Activated CD4-positive, alpha-beta T cell treated with anti-CD3 and anti-CD28 coated beads, Interleukin-2, amount 10 ng/mL, durations not matched to agents 24 days and 14 days (primary cell): ENCODE results near the gene INSYN2B. TPM values are rescaled to one million over a fixed set of nuclear protein-coding genes. Genes with fewer than 3 reads are reported as not detected.
A peak's percentile ranks its signal among the peaks of the same experiment; 100 is the strongest.

ENCODE experiments used
- DNase-seq: peaks from one replicate; pipeline ENCODE4 v3.0.0; 2022
- H3K27ac Mint-ChIP-seq: one replicate; pipeline ENCODE4 v1.8.0; 2022; ENCODE audit warnings: mild to moderate bottlenecking, mixed read lengths
- H3K27me3 Mint-ChIP-seq: one replicate; pipeline ENCODE4 v1.8.0; 2022; ENCODE audit warnings: mixed read lengths
- H3K36me3 Mint-ChIP-seq: one replicate; pipeline ENCODE4 v1.8.0; 2022; ENCODE audit warnings: low read depth, mild to moderate bottlenecking, mixed read lengths
- H3K4me1 Mint-ChIP-seq: one replicate; pipeline ENCODE4 v1.8.0; 2021; ENCODE audit warnings: mixed read lengths
- H3K4me3 Mint-ChIP-seq: one replicate; pipeline ENCODE4 v1.8.0; 2022; ENCODE audit warnings: mild to moderate bottlenecking, moderate library complexity, mixed read lengths
- H3K9me3 Mint-ChIP-seq: one replicate; pipeline ENCODE4 v1.8.0; 2021; ENCODE audit warnings: mixed read lengths
- intact Hi-C: fragments of 100-400 bp; cut with micrococcal nuclease; formaldehyde crosslinking; loops from one replicate; pipeline ENCODE4 v1.15.1; 2023
- total RNA-seq: library from RNA; stranded (reverse); gene quantifications from 2 replicates; pipeline ENCODE4 v1.2.3, GENCODE V29; 2022

Gene INSYN2B
- total RNA-seq, 1 donor from 2014 or later, result not detected

DNA sequence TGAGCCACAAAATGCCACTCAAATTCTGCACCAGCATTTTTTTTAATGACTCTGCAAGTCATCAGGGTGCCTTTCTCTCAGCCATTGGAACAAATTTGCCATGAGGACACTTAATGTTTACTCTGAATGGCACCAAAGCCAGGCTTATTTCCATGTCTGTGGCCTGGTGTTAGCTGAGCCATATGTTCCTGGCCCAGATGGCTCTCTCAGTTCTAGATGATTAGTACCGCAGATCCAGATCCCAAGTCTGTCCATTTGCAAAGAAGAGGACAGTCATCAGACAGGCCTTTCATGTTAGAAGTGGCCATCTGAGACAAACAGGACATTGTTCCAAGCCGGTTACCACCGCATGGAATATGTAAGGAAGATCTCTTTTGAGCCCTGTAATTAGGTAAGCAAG lies 70.3 kb downstream of the INSYN2B start:
- Mint-ChIP-seq H3K27ac (no peak overlapping the region), H3K4me1 (peaks cover 1% of the 10 kb centered on the region), H3K36me3 (peaks cover 7% of the 10 kb centered on the region), H3K4me3 (no peak overlapping the region), H3K9me3 (no peaks in the 10 kb centered on the region), H3K27me3 (no peaks in the 10 kb centered on the region)
- DNase-seq, result no peak
- intact Hi-C loops, result no loop called here

DNA sequence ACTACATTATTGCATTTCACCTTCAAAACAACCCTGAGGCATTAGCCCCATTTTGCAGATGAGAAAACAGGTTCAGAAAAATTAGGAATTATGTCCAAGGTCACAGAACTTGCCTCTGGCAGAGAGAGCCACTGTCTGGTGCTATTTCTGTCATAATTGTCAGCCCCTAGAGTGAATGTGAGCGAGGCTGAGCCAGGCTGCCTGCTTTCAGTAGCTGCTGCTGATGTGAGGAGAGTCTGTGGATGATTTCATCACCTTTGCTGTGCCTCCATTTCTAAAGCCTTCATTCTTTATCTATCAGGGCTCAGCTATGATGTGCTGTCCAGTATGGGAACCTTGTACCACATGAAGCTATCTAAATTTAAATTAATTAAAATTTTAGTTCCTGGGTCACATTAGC lies 71.4 kb downstream of the INSYN2B start:
- no peak overlapping the region for H3K27ac Mint-ChIP-seq
- peaks cover 1% of the 10 kb centered on the region for H3K4me1 Mint-ChIP-seq
- no peaks in the 10 kb centered on the region for H3K27me3 Mint-ChIP-seq
- no peaks in the 10 kb centered on the region for H3K9me3 Mint-ChIP-seq
- no peak overlapping the region for H3K4me3 Mint-ChIP-seq
- no peak for DNase-seq
- intact Hi-C loops, result no loop called here
- H3K36me3 Mint-ChIP-seq, result peaks cover 3% of the 10 kb centered on the region

DNA sequence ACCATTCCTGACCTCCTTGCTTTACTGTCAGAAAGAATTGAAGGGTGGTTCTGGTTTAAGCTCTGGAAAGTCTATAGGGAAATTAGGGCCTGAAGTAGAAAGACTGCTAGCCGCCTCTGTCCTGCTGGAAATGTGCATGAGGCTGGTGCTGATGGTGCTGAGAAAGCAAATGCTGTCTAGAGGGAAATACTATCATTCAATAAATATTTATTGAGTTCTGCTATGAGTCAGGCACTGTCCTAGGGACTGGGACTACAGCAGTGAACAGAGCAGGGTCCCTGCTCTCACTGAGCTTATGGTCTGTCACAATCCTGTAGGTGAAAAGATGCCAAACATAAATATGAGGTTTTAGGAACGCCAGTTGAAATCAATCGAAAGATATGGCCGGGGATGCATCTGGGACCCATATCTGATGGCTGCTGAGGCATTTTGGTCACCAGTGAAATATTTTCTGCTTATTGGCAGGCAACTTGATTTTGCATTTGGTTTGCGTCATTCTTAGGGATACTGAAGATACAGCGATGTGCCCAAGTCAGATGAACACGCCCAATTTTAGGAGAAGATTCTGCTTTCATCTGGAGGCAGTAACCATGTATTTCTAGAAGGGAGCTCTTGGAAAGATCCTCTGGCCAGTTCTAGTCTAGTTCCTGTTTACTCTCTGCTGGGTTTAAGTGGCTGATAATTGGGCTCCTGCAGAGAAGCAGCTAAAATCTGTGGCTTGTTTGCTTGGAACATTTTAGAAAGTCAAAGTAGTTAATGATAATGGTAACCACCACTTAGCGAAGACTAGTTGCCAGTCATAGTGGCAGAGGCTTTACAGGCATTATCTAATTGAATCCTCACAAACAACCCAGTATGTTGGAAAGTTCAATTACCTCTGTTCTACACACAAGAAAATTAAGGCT lies 73.3 kb downstream of the INSYN2B start:
- Mint-ChIP-seq H3K9me3 (no peaks in the 10 kb centered on the region), H3K4me1 (peaks cover 2% of the 10 kb centered on the region), H3K27ac (no peak overlapping the region), H3K27me3 (no peaks in the 10 kb centered on the region), H3K4me3 (no peak overlapping the region), H3K36me3 (peaks cover 2% of the 10 kb centered on the region)
- intact Hi-C loops, result no loop called here
- no peak for DNase-seq

DNA sequence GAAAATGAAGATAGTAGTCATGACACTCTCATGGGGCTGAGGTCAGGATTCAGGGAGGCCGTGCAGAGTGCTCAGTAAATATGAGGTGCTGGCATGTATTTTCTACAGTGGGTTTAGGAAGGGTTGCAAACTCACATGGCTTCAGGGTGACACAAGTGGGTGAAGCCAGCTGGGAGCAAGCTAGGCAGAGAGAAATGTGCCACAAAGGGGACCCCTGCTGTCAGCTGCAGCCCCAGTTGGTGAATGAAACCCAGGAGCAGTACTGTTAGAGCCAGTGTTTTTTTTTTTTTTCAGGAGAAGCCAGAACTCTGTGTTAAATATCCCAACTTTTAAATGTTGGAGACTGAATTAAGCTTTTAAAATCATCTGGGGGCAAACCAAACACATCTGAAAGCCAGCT lies 75.3 kb downstream of the INSYN2B start:
- intact Hi-C loops, result no loop called here
- Mint-ChIP-seq H3K36me3 (peaks cover 19% of the 10 kb centered on the region), H3K4me1 (peaks cover 12% of the 10 kb centered on the region), H3K4me3 (no peak overlapping the region), H3K27ac (no peak overlapping the region), H3K27me3 (no peaks in the 10 kb centered on the region), H3K9me3 (no peaks in the 10 kb centered on the region)
- no peak for DNase-seq

DNA sequence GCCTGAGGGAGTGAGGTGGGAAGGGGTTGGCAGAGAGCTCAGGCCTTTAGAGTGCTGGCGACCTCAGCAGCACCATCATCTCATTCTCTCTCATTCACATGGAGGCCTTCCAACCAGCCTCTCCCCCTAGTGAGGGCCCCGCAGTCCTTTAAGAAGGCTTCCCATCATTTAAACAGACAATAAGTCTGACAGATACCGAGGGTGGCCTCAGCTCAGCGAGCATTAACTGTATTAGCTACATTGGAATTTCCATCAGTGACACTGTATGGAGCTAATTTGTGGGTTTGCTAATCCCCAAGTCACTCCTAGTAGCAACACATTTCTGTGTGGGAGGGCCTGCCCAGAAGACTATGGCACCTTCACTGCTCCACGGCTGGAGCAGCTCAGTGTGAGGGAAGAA lies 75.8 kb downstream of the INSYN2B start:
- Mint-ChIP-seq H3K27me3 (no peaks in the 10 kb centered on the region), H3K27ac (no peak overlapping the region), H3K4me3 (no peak overlapping the region), H3K9me3 (no peaks in the 10 kb centered on the region), H3K36me3 (peaks cover 24% of the 10 kb centered on the region), H3K4me1 (peaks cover 12% of the 10 kb centered on the region)
- intact Hi-C loops, result no loop called here
- DNase-seq, result no peak

DNA sequence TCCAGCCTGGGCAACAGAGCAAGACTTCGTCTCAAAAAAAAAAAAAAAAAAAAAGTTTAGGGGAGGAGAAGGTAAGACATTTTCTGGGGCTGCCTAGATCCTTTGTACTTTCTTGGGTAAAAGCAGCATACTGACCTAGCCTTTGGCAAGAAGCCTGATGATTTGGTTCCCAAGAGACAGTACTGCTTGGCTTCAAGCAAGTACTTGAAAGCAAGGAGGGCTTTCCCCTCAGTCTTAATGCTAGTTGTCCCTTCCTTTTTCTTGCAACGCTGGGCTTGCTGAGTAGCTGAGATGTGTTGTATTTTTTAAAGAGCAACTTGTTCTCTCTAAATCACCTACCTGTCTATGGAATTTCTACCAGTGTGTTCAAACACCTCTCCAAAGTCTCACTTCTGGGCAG lies 76.2 kb downstream of the INSYN2B start:
- intact Hi-C loops, result no loop called here

DNA sequence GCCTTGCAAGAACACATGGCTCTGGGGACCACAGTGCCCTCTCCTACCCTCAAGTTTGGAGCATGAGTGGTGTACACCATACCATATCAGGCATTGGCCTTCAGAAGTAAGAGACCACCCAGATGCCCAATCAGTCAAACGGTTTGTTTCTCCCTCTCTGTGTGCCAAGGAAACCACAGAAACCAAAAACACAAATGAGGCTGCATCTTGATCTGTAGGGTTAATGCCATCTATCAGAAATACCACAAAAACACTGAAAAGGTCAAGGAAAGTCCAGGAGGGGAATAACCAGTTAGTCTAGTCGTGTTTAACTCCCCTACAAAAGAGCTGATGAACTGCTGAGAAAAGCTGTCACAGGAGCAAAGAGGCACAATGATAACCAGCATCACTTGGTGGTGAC lies 78.4 kb downstream of the INSYN2B start:
- intact Hi-C loops, result no loop called here
- DNase-seq, result no peak
- Mint-ChIP-seq H3K27ac (peak overlapping the region; percentile 21), H3K4me1 (peaks cover 12% of the 10 kb centered on the region), H3K36me3 (peaks cover 38% of the 10 kb centered on the region), H3K27me3 (no peaks in the 10 kb centered on the region), H3K4me3 (no peak overlapping the region), H3K9me3 (peaks cover 7% of the 10 kb centered on the region)

More for the DNA sequence above, 76.2 kb downstream of the INSYN2B start:
- DNase-seq, result no peak
- Mint-ChIP-seq H3K27ac (no peak overlapping the region), H3K9me3 (no peaks in the 10 kb centered on the region), H3K36me3 (peaks cover 27% of the 10 kb centered on the region), H3K4me1 (peaks cover 12% of the 10 kb centered on the region), H3K27me3 (no peaks in the 10 kb centered on the region), H3K4me3 (no peak overlapping the region)

DNA sequence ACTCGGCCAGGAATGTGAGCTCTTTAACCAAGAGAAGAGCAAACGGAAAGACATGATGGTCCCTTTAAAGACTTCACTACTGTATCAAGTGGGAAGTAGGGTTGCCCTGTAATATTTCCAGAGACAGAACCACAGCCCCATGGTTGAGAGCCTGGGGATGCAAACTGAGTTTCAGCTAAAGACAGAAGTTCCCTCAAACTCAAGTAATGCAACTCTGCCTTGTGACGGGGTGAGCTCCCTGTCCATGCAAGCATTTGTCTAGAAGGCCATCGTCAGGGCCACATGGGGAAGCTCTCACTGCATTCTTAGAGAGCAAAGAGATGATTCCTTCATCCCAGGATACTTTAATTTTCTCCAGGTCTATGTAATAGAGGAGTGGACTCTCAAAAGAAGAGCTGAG lies 82.8 kb downstream of the INSYN2B start:
- Mint-ChIP-seq H3K27ac (no peak overlapping the region), H3K36me3 (peaks cover 45% of the 10 kb centered on the region), H3K9me3 (peaks cover 7% of the 10 kb centered on the region), H3K4me3 (no peak overlapping the region), H3K4me1 (peaks cover 17% of the 10 kb centered on the region), H3K27me3 (no peaks in the 10 kb centered on the region)
- DNase-seq, result no peak
- intact Hi-C loops, result no loop called here

DNA sequence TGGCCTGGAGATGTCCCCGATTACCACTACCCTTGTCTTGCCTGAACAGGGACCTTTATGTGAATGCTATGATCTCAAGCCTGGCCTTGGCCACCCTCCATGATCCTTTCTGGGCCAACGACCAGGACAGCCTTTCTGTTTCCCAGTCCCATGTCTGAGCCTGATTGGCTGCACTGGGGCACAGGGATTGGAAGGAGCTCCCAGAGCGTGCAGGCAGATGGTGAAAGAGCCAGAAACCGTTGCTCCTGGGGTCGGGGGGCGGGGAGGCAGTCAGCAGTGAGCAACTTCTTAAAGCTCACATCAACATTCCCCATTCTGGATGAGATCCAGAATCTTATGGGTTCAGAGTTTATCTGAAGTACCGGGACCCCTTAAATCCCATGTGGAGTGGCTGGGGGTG lies 84.4 kb downstream of the INSYN2B start:
- H3K27ac Mint-ChIP-seq, result peak overlapping the region; percentile 9
- intact Hi-C loops, result no loop called here
- DNase-seq, result no peak
- no peaks in the 10 kb centered on the region for H3K27me3 Mint-ChIP-seq
- H3K4me3 Mint-ChIP-seq, result no peak overlapping the region
- H3K4me1 Mint-ChIP-seq, result peaks cover 7% of the 10 kb centered on the region
- peaks cover 7% of the 10 kb centered on the region for H3K9me3 Mint-ChIP-seq
- H3K36me3 Mint-ChIP-seq, result peaks cover 37% of the 10 kb centered on the region

DNA sequence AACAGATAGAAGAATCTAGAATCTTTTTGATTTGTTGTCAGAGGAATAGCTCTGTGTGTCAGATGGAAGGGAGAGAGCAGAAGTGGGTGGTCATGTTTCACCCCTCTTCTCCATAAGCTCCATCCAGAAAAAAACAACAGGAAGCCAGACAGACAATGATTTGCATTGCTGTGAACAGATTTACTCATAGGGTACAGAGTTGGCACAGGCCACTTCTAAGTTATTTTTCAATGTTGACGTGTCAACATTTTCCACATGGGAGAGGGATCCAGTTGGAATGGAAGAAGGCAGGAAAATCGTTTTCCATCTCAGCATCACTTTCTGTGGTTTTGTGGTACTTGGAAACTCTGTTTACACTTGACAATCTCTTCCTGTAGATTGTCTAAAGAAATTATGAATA lies 86.7 kb downstream of the INSYN2B start:
- intact Hi-C loops, result no loop called here
- peaks cover 15% of the 10 kb centered on the region for H3K36me3 Mint-ChIP-seq

DNA sequence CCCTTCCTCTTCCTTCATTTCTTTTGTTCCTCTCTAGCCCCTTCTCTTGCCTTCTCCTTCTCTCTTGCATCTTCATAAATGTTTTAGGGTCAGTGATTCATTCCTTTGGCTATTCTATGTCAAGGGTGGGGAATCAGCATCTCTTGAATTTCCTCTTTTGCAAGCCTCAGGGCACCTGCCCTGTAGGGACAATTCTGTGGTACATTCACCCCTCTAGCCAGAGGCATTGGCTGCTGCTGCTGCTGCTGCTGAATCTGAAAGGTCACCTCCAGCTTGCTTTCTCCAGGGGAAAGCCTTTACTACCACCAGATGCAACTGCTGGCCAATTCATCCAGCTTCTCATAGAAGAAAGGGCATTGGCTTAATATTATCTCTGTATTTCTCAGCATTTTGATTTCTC lies 87.3 kb downstream of the INSYN2B start:
- no peak for DNase-seq
- no peaks in the 10 kb centered on the region for H3K27me3 Mint-ChIP-seq
- intact Hi-C loops, result no loop called here
- no peaks in the 10 kb centered on the region for H3K9me3 Mint-ChIP-seq
- H3K4me3 Mint-ChIP-seq, result no peak overlapping the region
- H3K4me1 Mint-ChIP-seq, result peaks cover 6% of the 10 kb centered on the region
- peak overlapping the region; percentile 31 for H3K27ac Mint-ChIP-seq
- H3K36me3 Mint-ChIP-seq, result peaks cover 11% of the 10 kb centered on the region

More for the DNA sequence above, 86.7 kb downstream of the INSYN2B start:
- no peak overlapping the region for H3K4me3 Mint-ChIP-seq
- H3K27me3 Mint-ChIP-seq, result no peaks in the 10 kb centered on the region
- DNase-seq, result no peak
- no peak overlapping the region for H3K27ac Mint-ChIP-seq
- H3K9me3 Mint-ChIP-seq, result peaks cover 3% of the 10 kb centered on the region
- peaks cover 6% of the 10 kb centered on the region for H3K4me1 Mint-ChIP-seq

DNA sequence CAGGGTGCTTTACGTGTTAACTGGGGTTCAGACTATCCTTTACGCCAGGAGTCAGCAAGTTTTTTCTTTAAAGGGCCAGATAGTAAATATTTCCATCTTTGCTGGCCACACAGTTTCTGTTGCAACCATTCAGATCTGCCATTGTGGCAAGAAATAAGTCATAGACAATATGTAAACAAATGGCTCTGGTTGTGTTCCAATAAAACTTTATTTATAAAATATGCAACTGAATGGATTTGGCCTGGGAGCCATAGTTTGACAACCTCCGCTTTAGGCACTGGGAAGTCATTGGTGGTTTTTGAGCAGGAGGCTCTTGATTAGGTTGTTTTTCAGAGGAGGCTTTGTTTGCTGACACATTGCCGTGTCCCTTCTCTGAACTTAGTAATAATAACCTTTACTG lies 90.7 kb downstream of the INSYN2B start:
- Mint-ChIP-seq H3K4me1 (peaks cover 6% of the 10 kb centered on the region), H3K27ac (no peak overlapping the region), H3K27me3 (no peaks in the 10 kb centered on the region), H3K4me3 (no peak overlapping the region), H3K36me3 (peaks cover 6% of the 10 kb centered on the region), H3K9me3 (no peaks in the 10 kb centered on the region)
- intact Hi-C loops, result no loop called here
- DNase-seq, result no peak

DNA sequence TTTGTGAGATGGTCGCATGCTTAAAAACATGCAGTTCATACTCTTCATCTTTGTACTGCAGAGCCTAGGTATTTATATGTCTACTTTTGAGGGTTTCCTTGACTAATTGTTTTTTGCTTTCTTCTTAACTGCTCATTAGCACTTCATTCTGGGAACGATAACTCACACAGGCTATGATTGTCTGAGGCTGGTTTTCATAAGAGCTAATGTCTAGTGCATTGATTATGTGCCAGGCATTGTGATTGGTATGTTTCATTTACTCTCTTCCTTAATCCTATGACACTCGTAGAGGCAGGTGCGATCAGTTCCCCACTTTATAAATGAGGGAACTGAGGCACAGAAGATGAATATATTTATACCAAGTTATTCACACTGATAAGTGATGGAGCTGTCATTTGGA lies 93.6 kb downstream of the INSYN2B start:
- Mint-ChIP-seq H3K4me1 (no peaks in the 10 kb centered on the region), H3K36me3 (peaks cover 8% of the 10 kb centered on the region), H3K4me3 (no peak overlapping the region), H3K9me3 (no peaks in the 10 kb centered on the region), H3K27me3 (no peaks in the 10 kb centered on the region), H3K27ac (no peak overlapping the region)
- intact Hi-C loops, result no loop called here
- no peak for DNase-seq

DNA sequence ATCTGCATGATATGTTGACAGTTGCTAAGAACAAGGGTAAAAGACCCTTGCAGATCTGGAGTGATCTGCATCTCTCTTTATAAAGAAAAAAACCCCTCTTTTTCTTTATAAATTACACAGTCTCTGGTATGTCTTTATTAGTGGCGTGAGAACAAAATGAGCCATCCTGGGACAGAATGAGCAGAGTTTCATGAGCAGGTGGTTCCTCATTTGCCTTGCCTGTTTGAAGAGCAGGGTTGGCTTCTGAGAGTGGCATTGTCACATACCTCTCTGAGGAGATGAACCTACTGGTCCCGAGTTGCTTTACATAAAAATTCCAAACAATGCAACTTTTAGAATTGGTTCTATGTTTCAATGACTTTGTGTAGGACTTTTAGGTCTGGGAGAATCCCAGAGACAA lies 94.3 kb downstream of the INSYN2B start:
- Mint-ChIP-seq H3K9me3 (no peaks in the 10 kb centered on the region), H3K27me3 (no peaks in the 10 kb centered on the region), H3K4me3 (no peak overlapping the region), H3K4me1 (no peaks in the 10 kb centered on the region), H3K27ac (no peak overlapping the region), H3K36me3 (peaks cover 8% of the 10 kb centered on the region)
- intact Hi-C loops, result no loop called here
- DNase-seq, result no peak
